Upper lobe of right lung (tissue), 1 donor: ENCODE data around the gene RGS5. TPM values are rescaled to one million over a fixed set of nuclear protein-coding genes. Genes with fewer than 3 reads are reported as not detected.

Source experiments
- ATAC-seq: fragments of 200-7000 bp; cut with Tn5 transposase; one replicate; pipeline ENCODE4 v1.9.1; 2020; ENCODE audit warnings: mild to moderate bottlenecking, moderate library complexity
- DNase-seq: peaks from one replicate; pipeline ENCODE4 v3.0.0-alpha.2; 2020
- H3K27ac ChIP-seq: fragments of 200-600 bp; one replicate; pipeline ENCODE4 v1.8.0; 2022
- H3K27me3 ChIP-seq: fragments of 200-600 bp; one replicate; pipeline ENCODE4 v1.8.0; 2022; ENCODE audit warnings: mild to moderate bottlenecking
- H3K36me3 ChIP-seq: fragments of 200-600 bp; one replicate; pipeline ENCODE4 v1.8.0; 2022
- H3K4me1 ChIP-seq: fragments of 200-600 bp; one replicate; pipeline ENCODE4 v1.8.0; 2022
- H3K4me3 ChIP-seq: fragments of 200-600 bp; one replicate; pipeline ENCODE4 v1.8.0; 2022; ENCODE audit warnings: mild to moderate bottlenecking
- H3K9me3 ChIP-seq: fragments of 200-600 bp; one replicate; pipeline ENCODE4 v1.8.0; 2022
- intact Hi-C: fragments of 100-400 bp; cut with DNase I; formaldehyde crosslinking; loops from one replicate; pipeline ENCODE4 v1.11.0; 2022
- total RNA-seq: library from RNA; stranded (reverse); fragmentation: NEBNext Ultra II Directional; extraction: Animal tissue kit (Norgen Biotek cat#: 25700); gene quantifications from one replicate; pipeline ENCODE4 v1.2.1, GENCODE V29; 2021
- TF ChIP-seq, protein P1 (sequence below): fragments of 200-600 bp; IDR thresholded peaks from one replicate; pipeline ENCODE4 v1.8.0; 2022; ENCODE audit warnings: antibody characterized with exemption
- donor health status: DM: no; HTN: yes; CAD: no; lungs with severe emphysema.

The RGS5 gene
- total RNA-seq, 1 donor from 2014 or later = 93.1 TPM

- ATAC-seq = no peak
- no peak overlapping the region for H3K4me3 ChIP-seq
Measured at GRCh38 chr1:163165119-163165518, 37.6 kb downstream of the RGS5 start.

GRCh38 chr1:163163881-163164582, 38.7 kb downstream of the RGS5 start:
- Histone ChIP-seq H3K36me3 (no peaks in the 10 kb centered on the region), H3K27ac (no peak overlapping the region), H3K4me3 (no peak overlapping the region), H3K27me3 (no peaks in the 10 kb centered on the region), H3K9me3 (no peaks in the 10 kb centered on the region), H3K4me1 (peaks cover 30% of the 10 kb centered on the region)
- intact Hi-C loops = no loop called here
- no peak for DNase-seq
- TF ChIP-seq, protein P1, sequence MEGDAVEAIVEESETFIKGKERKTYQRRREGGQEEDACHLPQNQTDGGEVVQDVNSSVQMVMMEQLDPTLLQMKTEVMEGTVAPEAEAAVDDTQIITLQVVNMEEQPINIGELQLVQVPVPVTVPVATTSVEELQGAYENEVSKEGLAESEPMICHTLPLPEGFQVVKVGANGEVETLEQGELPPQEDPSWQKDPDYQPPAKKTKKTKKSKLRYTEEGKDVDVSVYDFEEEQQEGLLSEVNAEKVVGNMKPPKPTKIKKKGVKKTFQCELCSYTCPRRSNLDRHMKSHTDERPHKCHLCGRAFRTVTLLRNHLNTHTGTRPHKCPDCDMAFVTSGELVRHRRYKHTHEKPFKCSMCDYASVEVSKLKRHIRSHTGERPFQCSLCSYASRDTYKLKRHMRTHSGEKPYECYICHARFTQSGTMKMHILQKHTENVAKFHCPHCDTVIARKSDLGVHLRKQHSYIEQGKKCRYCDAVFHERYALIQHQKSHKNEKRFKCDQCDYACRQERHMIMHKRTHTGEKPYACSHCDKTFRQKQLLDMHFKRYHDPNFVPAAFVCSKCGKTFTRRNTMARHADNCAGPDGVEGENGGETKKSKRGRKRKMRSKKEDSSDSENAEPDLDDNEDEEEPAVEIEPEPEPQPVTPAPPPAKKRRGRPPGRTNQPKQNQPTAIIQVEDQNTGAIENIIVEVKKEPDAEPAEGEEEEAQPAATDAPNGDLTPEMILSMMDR = no peak
- ATAC-seq = no peak

More at GRCh38 chr1:163165119-163165518, 37.6 kb downstream of the RGS5 start:
- DNase-seq = no peak
- intact Hi-C loops = no loop called here
- H3K36me3 ChIP-seq = no peaks in the 10 kb centered on the region
- H3K4me1 ChIP-seq = peaks cover 30% of the 10 kb centered on the region
- no peaks in the 10 kb centered on the region for H3K27me3 ChIP-seq
- TF ChIP-seq, protein P1 = no peak
- H3K27ac ChIP-seq = no peak overlapping the region
- no peaks in the 10 kb centered on the region for H3K9me3 ChIP-seq

DNA sequence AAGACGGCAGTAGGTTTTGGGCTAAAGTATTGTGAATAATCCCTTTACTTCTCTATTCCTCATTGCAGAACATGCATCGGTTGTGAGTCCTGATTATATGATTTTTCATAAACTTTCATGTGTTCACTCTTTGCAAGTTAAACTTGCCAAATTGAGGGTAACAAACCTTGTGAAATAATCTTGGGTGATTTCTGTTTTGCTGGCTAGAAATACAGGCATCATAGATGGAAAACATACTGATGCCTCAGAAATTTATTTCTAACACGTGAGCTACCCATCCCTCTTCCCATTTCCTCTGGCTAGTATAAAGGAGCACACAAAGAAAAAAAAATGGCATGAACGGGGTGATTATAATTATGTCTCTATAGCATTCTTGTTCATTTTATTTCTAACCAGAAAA, 39.6 kb downstream of the RGS5 start:
- intact Hi-C loops = no loop called here
- Histone ChIP-seq H3K27me3 (no peaks in the 10 kb centered on the region), H3K36me3 (no peaks in the 10 kb centered on the region), H3K27ac (no peak overlapping the region), H3K4me1 (peaks cover 25% of the 10 kb centered on the region), H3K4me3 (no peak overlapping the region), H3K9me3 (no peaks in the 10 kb centered on the region)
- ATAC-seq (no peak), DNase-seq (no peak)
- TF ChIP-seq, protein P1 = no peak

DNA sequence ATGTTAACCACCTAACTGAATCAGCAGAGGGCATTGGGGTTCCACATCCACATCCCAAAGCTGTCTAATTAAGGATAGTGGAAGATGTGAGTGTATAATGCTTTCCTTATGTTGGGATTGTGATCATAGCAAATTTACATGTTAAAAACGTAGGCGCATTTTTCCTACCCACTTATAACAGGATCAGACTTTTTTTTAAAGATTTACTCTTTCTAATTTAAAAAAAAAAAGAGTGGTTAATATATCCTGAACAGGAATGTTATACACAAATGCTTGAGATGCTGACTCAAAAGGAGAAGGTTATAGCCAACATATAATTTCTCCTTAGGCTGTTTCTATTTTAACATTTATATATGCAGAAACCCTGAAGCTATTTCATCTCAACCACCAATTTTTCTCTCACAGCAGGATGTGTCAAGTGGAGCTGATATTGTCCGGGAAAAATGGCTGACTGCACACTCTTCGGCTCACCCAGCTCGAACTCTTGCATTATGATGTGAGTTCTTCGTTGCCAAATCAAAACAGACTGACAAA, 40.3 kb downstream of the RGS5 start:
- intact Hi-C loops = no loop called here
- peaks cover 22% of the 10 kb centered on the region for H3K4me1 ChIP-seq
- DNase-seq = no peak
- H3K36me3 ChIP-seq = no peaks in the 10 kb centered on the region
- H3K27ac ChIP-seq = no peak overlapping the region
- H3K4me3 ChIP-seq = no peak overlapping the region
- no peak for ATAC-seq
- no peaks in the 10 kb centered on the region for H3K27me3 ChIP-seq
- TF ChIP-seq, protein P1 = no peak
- H3K9me3 ChIP-seq = no peaks in the 10 kb centered on the region

DNA sequence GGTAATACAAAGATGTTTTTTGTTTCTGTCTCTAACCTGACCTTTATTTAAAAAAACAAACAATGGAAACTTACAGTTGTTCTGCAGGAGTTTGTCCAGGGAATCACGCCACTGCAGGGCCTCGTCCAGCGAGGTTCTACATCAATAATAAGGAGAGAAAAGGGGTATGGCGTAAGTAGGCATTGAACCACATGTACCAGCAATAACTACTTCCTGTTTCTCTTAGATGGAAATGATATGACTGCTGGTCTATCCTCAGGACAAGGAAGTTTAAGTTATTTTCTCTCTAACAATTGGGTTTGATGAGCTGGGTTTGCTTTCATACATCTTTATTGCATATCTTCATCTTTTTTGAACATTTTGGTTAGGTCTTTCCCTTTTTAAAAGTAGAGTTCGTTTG, 40.9 kb downstream of the RGS5 start:
- Histone ChIP-seq H3K27me3 (no peaks in the 10 kb centered on the region), H3K9me3 (no peaks in the 10 kb centered on the region), H3K36me3 (no peaks in the 10 kb centered on the region), H3K27ac (no peak overlapping the region), H3K4me3 (no peak overlapping the region), H3K4me1 (peaks cover 16% of the 10 kb centered on the region)
- ATAC-seq (peak; percentile 24), DNase-seq (no peak)
- TF ChIP-seq, protein P1 = no peak
- intact Hi-C loops = no loop called here
